Heart left ventricle (tissue), 13 donors: ENCODE data around the gene EPM2AIP1.

Experiments used
- POLR2A ChIP-seq, 2 donors: fragments of 450-650 bp; IDR thresholded peaks; one replicate each; pipeline ENCODE4 v1.6.1; 2017; ENCODE audit warnings: antibody characterized with exemption in 2 of 2, mild to moderate bottlenecking in 2 of 2, moderate library complexity in 2 of 2
- TF ChIP-seq, protein P1 (sequence below), 12 donors: fragments of 200-600 bp; sonication (generic) in 4 of 12; IDR thresholded peaks; one replicate each; pipeline versions ENCODE4 v1.5.0 to v1.8.0; 2018 to 2022; ENCODE audit warnings: antibody characterized with exemption in 12 of 12, mild to moderate bottlenecking in 5 of 12
- donor health status: ischemic (EF 13 %, LVEDD 7.1; RV severe dilation, severe dysfunction).
- donor health status: DM: no; HTN: yes; CAD: no.
- donor health status: DM: no; HTN: no; CAD: no.
- donor health status: ischemic (EF 25% LVEDD 6.9; RV normal size, moderate dysfunction).
- donor health status: ischemic (EF 25% LVEDD 5.7; RV mildly dilated, moderate dysfunction).
- donor health status: ischemic (EF 35%, LVEDD 5.7; RV mildly dilated, moderate dysfunction).
- donor health status: nonischemic (EF 11% LVEDD 7.7; RV severe dilation, severe dysfunction).
- donor health status: DM: yes; HTN: yes; CAD: no.
- donor health status: PGD.
- donor health status: ischemic (EF 29% LVEDD 5.4; RV normal size, mild dysfunction).
- donor health status: nonischemic (EF 23%, LVEDD 6.1; RV moderate dilation, normal function).

DNA sequence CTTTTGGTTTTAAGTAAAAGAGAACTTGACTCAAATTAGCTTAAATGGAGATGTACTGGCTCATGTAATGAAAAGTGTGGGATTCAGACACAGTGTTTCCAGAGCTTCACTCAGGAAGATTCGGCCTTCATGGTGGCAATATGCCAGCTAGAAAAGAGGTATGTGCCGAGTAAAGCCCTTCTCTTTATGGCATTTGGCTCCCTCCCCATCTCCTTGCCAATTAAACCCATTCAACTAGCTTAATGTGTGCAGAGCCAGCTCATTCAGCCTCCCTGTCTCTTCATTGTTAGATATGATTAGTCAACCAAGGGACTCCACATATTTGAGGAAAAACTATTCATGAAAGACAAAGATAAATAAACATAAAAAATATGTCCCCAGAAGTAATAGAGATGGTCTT lies 33.1 kb downstream of the EPM2AIP1 start:
- TF ChIP-seq, protein P1, sequence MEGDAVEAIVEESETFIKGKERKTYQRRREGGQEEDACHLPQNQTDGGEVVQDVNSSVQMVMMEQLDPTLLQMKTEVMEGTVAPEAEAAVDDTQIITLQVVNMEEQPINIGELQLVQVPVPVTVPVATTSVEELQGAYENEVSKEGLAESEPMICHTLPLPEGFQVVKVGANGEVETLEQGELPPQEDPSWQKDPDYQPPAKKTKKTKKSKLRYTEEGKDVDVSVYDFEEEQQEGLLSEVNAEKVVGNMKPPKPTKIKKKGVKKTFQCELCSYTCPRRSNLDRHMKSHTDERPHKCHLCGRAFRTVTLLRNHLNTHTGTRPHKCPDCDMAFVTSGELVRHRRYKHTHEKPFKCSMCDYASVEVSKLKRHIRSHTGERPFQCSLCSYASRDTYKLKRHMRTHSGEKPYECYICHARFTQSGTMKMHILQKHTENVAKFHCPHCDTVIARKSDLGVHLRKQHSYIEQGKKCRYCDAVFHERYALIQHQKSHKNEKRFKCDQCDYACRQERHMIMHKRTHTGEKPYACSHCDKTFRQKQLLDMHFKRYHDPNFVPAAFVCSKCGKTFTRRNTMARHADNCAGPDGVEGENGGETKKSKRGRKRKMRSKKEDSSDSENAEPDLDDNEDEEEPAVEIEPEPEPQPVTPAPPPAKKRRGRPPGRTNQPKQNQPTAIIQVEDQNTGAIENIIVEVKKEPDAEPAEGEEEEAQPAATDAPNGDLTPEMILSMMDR (IDR thresholded peaks at IDR 0.05) = no peak
- no peak for TF ChIP-seq POLR2A (IDR thresholded peaks at IDR 0.05)
